ENCODE data around the gene NELL1.

NELL1 gene

GRCh38 chr11:21289686-21290085 is 620.3 kb downstream of the NELL1 start:
- Histone ChIP-seq H3K9me3 (ENCODE audit: control insufficient read depth, low read length) (no peaks in the 10 kb centered on the region), H3K27ac (ENCODE audit: low read depth, low read length, severe bottlenecking) (no peak overlapping the region), H3K36me3 (ENCODE audit: control insufficient read depth, insufficient read depth, low read length) (no peaks in the 10 kb centered on the region), H3K4me1 (ENCODE audit: control insufficient read depth, insufficient read depth, low read length, poor library complexity, severe bottlenecking) (no peaks in the 10 kb centered on the region), H3K4me3 (ENCODE audit: extremely low read depth, insufficient read depth, low read length, poor library complexity, severe bottlenecking) (no peak overlapping the region)
- 60 to 74% methylated on average over 1 to 3 of the region's 4 CpGs for WGBS, 2 experiments (ENCODE audit: insufficient coverage in 2 of 2)

GRCh38 chr11:21295508-21295907 is 626.1 kb downstream of the NELL1 start:
- WGBS, 2 experiments (ENCODE audit: insufficient coverage in 2 of 2), result 70 to 100% methylated on average over 1 of the region's 2 CpGs
- H3K27ac ChIP-seq (ENCODE audit: low read depth, low read length, severe bottlenecking), result peak overlapping the region; percentile 48
- H3K36me3 ChIP-seq (ENCODE audit: control insufficient read depth, insufficient read depth, low read length), result no peaks in the 10 kb centered on the region
- H3K4me3 ChIP-seq (ENCODE audit: extremely low read depth, insufficient read depth, low read length, poor library complexity, severe bottlenecking), result no peak overlapping the region
- H3K4me1 ChIP-seq (ENCODE audit: control insufficient read depth, insufficient read depth, low read length, poor library complexity, severe bottlenecking), result no peaks in the 10 kb centered on the region
- no peaks in the 10 kb centered on the region for H3K9me3 ChIP-seq (ENCODE audit: control insufficient read depth, low read length)

- H3K27ac ChIP-seq (ENCODE audit: low read depth, low read length, severe bottlenecking), result no peak overlapping the region
- no peak overlapping the region for H3K4me3 ChIP-seq (ENCODE audit: extremely low read depth, insufficient read depth, low read length, poor library complexity, severe bottlenecking)
- 100% methylated on average over 1 of the region's 1 CpG; no CpG with 5 or more reads in 1 of the 2 experiments for WGBS, 2 experiments (ENCODE audit: insufficient coverage in 2 of 2)
These were observed 632.6 kb downstream of the NELL1 start for GRCh38 chr11:21301981-21302380.

GRCh38 chr11:21306739-21307358 is 637.5 kb downstream of the NELL1 start:
- Histone ChIP-seq H3K4me3 (ENCODE audit: extremely low read depth, insufficient read depth, low read length, poor library complexity, severe bottlenecking) (no peak overlapping the region), H3K4me1 (ENCODE audit: control insufficient read depth, insufficient read depth, low read length, poor library complexity, severe bottlenecking) (no peaks in the 10 kb centered on the region), H3K9me3 (ENCODE audit: control insufficient read depth, low read length) (no peaks in the 10 kb centered on the region), H3K27ac (ENCODE audit: low read depth, low read length, severe bottlenecking) (no peak overlapping the region), H3K36me3 (ENCODE audit: control insufficient read depth, insufficient read depth, low read length) (no peaks in the 10 kb centered on the region)
- WGBS, 2 experiments (ENCODE audit: insufficient coverage in 2 of 2), result no CpG with 5 or more reads among the region's 4 CpGs

More at GRCh38 chr11:21301981-21302380, 632.6 kb downstream of the NELL1 start:
- H3K9me3 ChIP-seq (ENCODE audit: control insufficient read depth, low read length), result no peaks in the 10 kb centered on the region
- H3K4me1 ChIP-seq (ENCODE audit: control insufficient read depth, insufficient read depth, low read length, poor library complexity, severe bottlenecking), result no peaks in the 10 kb centered on the region
- no peaks in the 10 kb centered on the region for H3K36me3 ChIP-seq (ENCODE audit: control insufficient read depth, insufficient read depth, low read length)

GRCh38 chr11:21307874-21308273 is 638.5 kb downstream of the NELL1 start:
- Histone ChIP-seq H3K27ac (ENCODE audit: low read depth, low read length, severe bottlenecking) (no peak overlapping the region), H3K4me1 (ENCODE audit: control insufficient read depth, insufficient read depth, low read length, poor library complexity, severe bottlenecking) (no peaks in the 10 kb centered on the region), H3K9me3 (ENCODE audit: control insufficient read depth, low read length) (no peaks in the 10 kb centered on the region), H3K36me3 (ENCODE audit: control insufficient read depth, insufficient read depth, low read length) (no peaks in the 10 kb centered on the region), H3K4me3 (ENCODE audit: extremely low read depth, insufficient read depth, low read length, poor library complexity, severe bottlenecking) (no peak overlapping the region)
- 72 to 100% methylated on average over 1 to 2 of the region's 4 CpGs for WGBS, 2 experiments (ENCODE audit: insufficient coverage in 2 of 2)

- Histone ChIP-seq H3K4me1 (ENCODE audit: control insufficient read depth, insufficient read depth, low read length, poor library complexity, severe bottlenecking) (no peaks in the 10 kb centered on the region), H3K4me3 (ENCODE audit: extremely low read depth, insufficient read depth, low read length, poor library complexity, severe bottlenecking) (no peak overlapping the region), H3K9me3 (ENCODE audit: control insufficient read depth, low read length) (no peaks in the 10 kb centered on the region), H3K36me3 (ENCODE audit: control insufficient read depth, insufficient read depth, low read length) (no peaks in the 10 kb centered on the region), H3K27ac (ENCODE audit: low read depth, low read length, severe bottlenecking) (no peak overlapping the region)
- no CpG with 5 or more reads among the region's 1 CpG for WGBS, 2 experiments (ENCODE audit: insufficient coverage in 2 of 2)
These were observed 647.2 kb downstream of the NELL1 start for GRCh38 chr11:21316591-21316990.

- H3K4me3 ChIP-seq (ENCODE audit: extremely low read depth, insufficient read depth, low read length, poor library complexity, severe bottlenecking), result no peak overlapping the region
- no peaks in the 10 kb centered on the region for H3K36me3 ChIP-seq (ENCODE audit: control insufficient read depth, insufficient read depth, low read length)
- no peak overlapping the region for H3K27ac ChIP-seq (ENCODE audit: low read depth, low read length, severe bottlenecking)
- no CpG with 5 or more reads among the region's 2 CpGs for WGBS, 2 experiments (ENCODE audit: insufficient coverage in 2 of 2)
- H3K9me3 ChIP-seq (ENCODE audit: control insufficient read depth, low read length), result no peaks in the 10 kb centered on the region
- H3K4me1 ChIP-seq (ENCODE audit: control insufficient read depth, insufficient read depth, low read length, poor library complexity, severe bottlenecking), result no peaks in the 10 kb centered on the region
These were observed 651.7 kb downstream of the NELL1 start for GRCh38 chr11:21321072-21321471.

- no peak overlapping the region for H3K27ac ChIP-seq (ENCODE audit: low read depth, low read length, severe bottlenecking)
- no CpG with 5 or more reads among the region's 1 CpG for WGBS, 2 experiments (ENCODE audit: insufficient coverage in 2 of 2)
- H3K36me3 ChIP-seq (ENCODE audit: control insufficient read depth, insufficient read depth, low read length), result no peaks in the 10 kb centered on the region
- H3K4me1 ChIP-seq (ENCODE audit: control insufficient read depth, insufficient read depth, low read length, poor library complexity, severe bottlenecking), result no peaks in the 10 kb centered on the region
- H3K4me3 ChIP-seq (ENCODE audit: extremely low read depth, insufficient read depth, low read length, poor library complexity, severe bottlenecking), result no peak overlapping the region
- H3K9me3 ChIP-seq (ENCODE audit: control insufficient read depth, low read length), result no peaks in the 10 kb centered on the region
These were observed 652.1 kb downstream of the NELL1 start for GRCh38 chr11:21321530-21321929.

- WGBS, 2 experiments (ENCODE audit: insufficient coverage in 2 of 2), result no CpG with 5 or more reads among the region's 2 CpGs
- H3K27ac ChIP-seq (ENCODE audit: low read depth, low read length, severe bottlenecking), result no peak overlapping the region
These were observed 654.2 kb downstream of the NELL1 start for GRCh38 chr11:21323617-21324016.

GRCh38 chr11:21343204-21343603 is 673.8 kb downstream of the NELL1 start:
- no peaks in the 10 kb centered on the region for H3K4me1 ChIP-seq (ENCODE audit: control insufficient read depth, insufficient read depth, low read length, poor library complexity, severe bottlenecking)
- no peaks in the 10 kb centered on the region for H3K36me3 ChIP-seq (ENCODE audit: control insufficient read depth, insufficient read depth, low read length)
- no peak overlapping the region for H3K27ac ChIP-seq (ENCODE audit: low read depth, low read length, severe bottlenecking)
- 96 to 97% methylated on average over 2 of the region's 2 CpGs for WGBS, 2 experiments (ENCODE audit: insufficient coverage in 2 of 2)
- no peaks in the 10 kb centered on the region for H3K9me3 ChIP-seq (ENCODE audit: control insufficient read depth, low read length)
- no peak overlapping the region for H3K4me3 ChIP-seq (ENCODE audit: extremely low read depth, insufficient read depth, low read length, poor library complexity, severe bottlenecking)

More at GRCh38 chr11:21323617-21324016, 654.2 kb downstream of the NELL1 start:
- Histone ChIP-seq H3K4me1 (ENCODE audit: control insufficient read depth, insufficient read depth, low read length, poor library complexity, severe bottlenecking) (no peaks in the 10 kb centered on the region), H3K9me3 (ENCODE audit: control insufficient read depth, low read length) (peaks cover 6% of the 10 kb centered on the region), H3K36me3 (ENCODE audit: control insufficient read depth, insufficient read depth, low read length) (no peaks in the 10 kb centered on the region), H3K4me3 (ENCODE audit: extremely low read depth, insufficient read depth, low read length, poor library complexity, severe bottlenecking) (no peak overlapping the region)

GRCh38 chr11:21346361-21346760 is 677.0 kb downstream of the NELL1 start:
- Histone ChIP-seq H3K9me3 (ENCODE audit: control insufficient read depth, low read length) (no peaks in the 10 kb centered on the region), H3K4me3 (ENCODE audit: extremely low read depth, insufficient read depth, low read length, poor library complexity, severe bottlenecking) (no peak overlapping the region), H3K36me3 (ENCODE audit: control insufficient read depth, insufficient read depth, low read length) (no peaks in the 10 kb centered on the region), H3K4me1 (ENCODE audit: control insufficient read depth, insufficient read depth, low read length, poor library complexity, severe bottlenecking) (no peaks in the 10 kb centered on the region), H3K27ac (ENCODE audit: low read depth, low read length, severe bottlenecking) (no peak overlapping the region)

Data from mesodermal cell (in vitro differentiated cells).